K562 (cell line): ENCODE results near the gene NAV2. TPM values are rescaled to one million over a fixed set of nuclear protein-coding genes. Genes with fewer than 3 reads are reported as not detected.

ENCODE experiments used
- FOSL1 ChIP-seq: fragments of 200-800 bp; sonication (Bioruptor generic); conservative IDR thresholded peaks from 2 replicates; pipeline ENCODE4 v1.6.1; 2016; ENCODE audit warnings: missing genetic modification characterization, missing compliant biosample characterization
- ILF3 ChIP-seq: fragments of 450-650 bp; IDR thresholded peaks from 2 replicates; pipeline ENCODE4 v1.6.1; 2018; ENCODE audit warnings: antibody characterized with exemption, mild to moderate bottlenecking, moderate library complexity, borderline replicate concordance
- KLF10 ChIP-seq: fragments of 250-450 bp; sonication (Bioruptor Pico); IDR thresholded peaks from 2 replicates; pipeline ENCODE4 v1.6.1; 2021; ENCODE audit warnings: matching md5 sums
- NKRF ChIP-seq: fragments of 450-650 bp; IDR thresholded peaks from 2 replicates; pipeline ENCODE4 v1.6.1; 2016; ENCODE audit warnings: borderline replicate concordance
- POLR2A ChIP-seq: fragments of 450-650 bp; conservative IDR thresholded peaks from 2 replicates; pipeline ENCODE4 v1.6.1; 2016
- POLR3G ChIP-seq: IDR thresholded peaks from 2 replicates; pipeline ENCODE4 v1.6.1; 2011; ENCODE audit not compliant: insufficient read length, insufficient replicate concordance; ENCODE audit errors: extremely low read depth
- POU5F1 ChIP-seq: fragments of 150-350 bp; IDR thresholded peaks from 2 replicates; pipeline ENCODE4 v1.6.1; 2014; ENCODE audit warnings: borderline replicate concordance, low read length, low read depth, mild to moderate bottlenecking; ENCODE audit not compliant: partially characterized antibody
- RB1 ChIP-seq: fragments of 450-650 bp; IDR thresholded peaks from 2 replicates; pipeline ENCODE4 v1.6.1; 2017; ENCODE audit warnings: low read depth, mild to moderate bottlenecking
- SAP30 ChIP-seq: fragments of 200-600 bp; sonication (generic); IDR thresholded peaks from 2 replicates; pipeline ENCODE4 v1.6.1; 2012; ENCODE audit warnings: borderline replicate concordance, low read depth, mild to moderate bottlenecking, moderate library complexity, low read length, control low read depth, inconsistent platforms; ENCODE audit not compliant: insufficient read depth, poor library complexity, severe bottlenecking
- TEAD4 ChIP-seq, 2 experiments: sonication (generic) in 1 of 2; formaldehyde crosslinking in 1 of 2; IDR thresholded peaks; 2 replicates each; pipeline versions ENCODE4 v1.6.1 to v1.8.0; 2012 to 2022; ENCODE audit warnings: borderline replicate concordance in 1 of 2, inconsistent platforms in 1 of 2, low read length in 1 of 2, mild to moderate bottlenecking in 1 of 2, missing genetic modification reagents in 1 of 2
- TRIM24 ChIP-seq, 2 experiments: fragments of 450-650 bp; IDR thresholded peaks; 2 replicates each; pipeline ENCODE4 v1.6.1; 2016
- VEZF1 ChIP-seq: fragments of 200-800 bp; sonication (Bioruptor generic); IDR thresholded peaks from 2 replicates; pipeline ENCODE4 v1.6.1; 2017; ENCODE audit warnings: missing genetic modification characterization, missing compliant biosample characterization
- XRCC4 ChIP-seq: IDR thresholded peaks from one replicate; pipeline ENCODE4 v1.6.1; 2011; ENCODE audit not compliant: insufficient read depth, insufficient read length; ENCODE audit errors: extremely low read depth
- ZNF239 ChIP-seq: fragments of 250-450 bp; sonication (Bioruptor Pico); IDR thresholded peaks from 2 replicates; pipeline ENCODE4 v1.4.0; 2020; ENCODE audit warnings: mild to moderate bottlenecking
- ZNF408 ChIP-seq: fragments of 250-450 bp; sonication (Bioruptor Pico); IDR thresholded peaks from 2 replicates; pipeline ENCODE4 v1.4.0; 2020; ENCODE audit warnings: low read depth, mild to moderate bottlenecking, moderate library complexity
- ZNF449 ChIP-seq: fragments of 250-450 bp; sonication (Bioruptor Pico); IDR thresholded peaks from 2 replicates; pipeline ENCODE4 v1.8.0; 2022; ENCODE audit warnings: moderate library complexity, mild to moderate bottlenecking, inconsistent platforms
- ZNF766 ChIP-seq: fragments of 200-800 bp; sonication (Bioruptor generic); conservative IDR thresholded peaks from 2 replicates; pipeline ENCODE4 v1.6.1; 2016; ENCODE audit warnings: missing genetic modification characterization, missing compliant biosample characterization
- polyA plus RNA-seq, 8 experiments: library from polyadenylated mRNA; depleted of rRNA in 4 of 8; stranded (reverse) in 5 of 8; unstranded in 3 of 8; fragments of >200 nt; fragmentation: Nextera tagmentation in 2 of 8; fragmentation: Illumina TruSeq in 1 of 8; extraction: Ambion mirVana in 2 of 8; extraction: Trizol in 1 of 8; gene quantifications; 2 replicates each; pipeline versions ENCODE4 v1.2.1 to v1.2.3, GENCODE V29; 2011 to 2014; ENCODE audit warnings: inconsistent platforms in 1 of 8, missing spikeins in 1 of 8
- total RNA-seq, 7 experiments: library from RNA; depleted of rRNA in 6 of 7; stranded (reverse); fragments of >200 nt in 6 of 7; fragmentation: Illumina TruSeq in 2 of 7; extraction: Trizol in 2 of 7; gene quantifications; 2 replicates each; pipeline versions ENCODE4 v1.2.1 to v1.2.3, GENCODE V29; 2011 to 2021; ENCODE audit warnings: low replicate concordance in 1 of 7
- TF ChIP-seq, protein P1 (sequence below): fragments of 250-450 bp; sonication (Bioruptor Pico); IDR thresholded peaks from 2 replicates; pipeline ENCODE4 v1.9.0; 2021; ENCODE audit warnings: mild to moderate bottlenecking, inconsistent platforms

NAV2 gene
- total and polyA plus RNA-seq, 9 of the 15 experiments (the other 6 are each of a cell fraction or from before 2014, with no cell fraction given) = 0.03 to 0.35 (median 0.05) TPM

DNA sequence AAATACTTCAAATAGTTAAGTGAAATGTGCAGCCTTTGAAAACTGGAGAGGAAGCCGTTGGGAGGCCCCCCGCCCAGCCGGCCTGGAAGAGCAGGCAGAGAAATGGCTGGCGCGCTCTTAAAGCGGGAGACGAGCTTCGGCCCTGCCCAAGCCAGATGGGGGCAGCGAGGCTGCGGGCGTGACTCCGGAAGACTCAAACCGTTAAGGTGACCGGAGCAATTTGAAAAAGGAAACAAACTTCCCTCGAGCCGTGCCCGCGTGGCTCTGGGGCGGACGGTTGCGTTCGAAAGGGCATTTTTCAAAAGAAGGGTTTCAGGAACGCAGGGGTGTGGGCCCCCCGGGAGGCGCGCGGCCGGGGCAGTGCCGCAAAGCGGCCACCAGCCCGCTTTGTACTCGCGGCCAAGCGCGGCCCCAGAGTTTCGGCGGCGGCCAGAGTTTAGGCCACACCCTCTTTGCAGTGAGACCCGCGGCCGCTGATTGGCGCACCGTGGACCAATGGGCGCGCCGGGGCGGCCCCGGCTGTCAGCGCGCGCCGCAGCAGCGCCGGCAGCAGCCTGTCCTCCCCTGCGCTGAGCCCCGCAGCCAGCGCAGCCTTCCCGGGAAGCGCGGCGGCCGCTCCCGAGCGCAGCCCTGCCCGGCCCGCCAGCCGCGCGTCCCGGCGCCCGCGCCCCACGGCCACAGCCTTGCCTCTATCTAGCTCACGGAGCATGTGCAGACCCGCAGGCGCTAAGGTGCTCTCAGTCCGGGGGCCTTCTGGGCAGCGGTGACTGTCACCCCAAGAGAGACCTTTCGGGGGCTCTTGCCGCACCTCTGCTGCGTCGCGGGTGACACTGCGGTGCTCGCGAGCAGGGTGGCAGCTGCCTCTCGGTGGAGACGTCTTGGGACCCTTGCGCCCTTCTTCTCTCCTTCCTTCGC is at the start of gene NAV2 (continued):
- TF ChIP-seq FOSL1 (no peak), RB1 (peak; percentile 58; the same call in 1 of the 2 replicates), KLF10 (CRISPR knock-in tag) (no peak), POU5F1 (no peak), NKRF (no peak), ZNF449 (CRISPR knock-in tag) (no peak), ZNF239 (CRISPR knock-in tag) (0 out of 2 replicates have a peak, but pooled peaks have one; percentile 29), ILF3 (no peak), TEAD4 (IDR thresholded peaks at IDR 0.05; ENCODE audit: low read length) (no peak), TEAD4 (CRISPR knock-in tag; IDR thresholded peaks at IDR 0.05; ENCODE audit: borderline replicate concordance) (peak; percentile 81; the same call in 1 of the 2 replicates), POLR2A (peak; percentile 89), ZNF408 (no peak), SAP30 (no peak), VEZF1 (CRISPR knock-in tag) (peak; percentile 68), POLR3G (no peak), ZNF766 (peak; percentile 68; the same call in 1 of the 2 replicates), XRCC4 (no peak), TRIM24 (IDR thresholded peaks at IDR 0.05) (0 out of 4 replicates have a peak, but pooled peaks of 1 of the 2 experiments have one; percentile 22)
- TF ChIP-seq, protein P1, sequence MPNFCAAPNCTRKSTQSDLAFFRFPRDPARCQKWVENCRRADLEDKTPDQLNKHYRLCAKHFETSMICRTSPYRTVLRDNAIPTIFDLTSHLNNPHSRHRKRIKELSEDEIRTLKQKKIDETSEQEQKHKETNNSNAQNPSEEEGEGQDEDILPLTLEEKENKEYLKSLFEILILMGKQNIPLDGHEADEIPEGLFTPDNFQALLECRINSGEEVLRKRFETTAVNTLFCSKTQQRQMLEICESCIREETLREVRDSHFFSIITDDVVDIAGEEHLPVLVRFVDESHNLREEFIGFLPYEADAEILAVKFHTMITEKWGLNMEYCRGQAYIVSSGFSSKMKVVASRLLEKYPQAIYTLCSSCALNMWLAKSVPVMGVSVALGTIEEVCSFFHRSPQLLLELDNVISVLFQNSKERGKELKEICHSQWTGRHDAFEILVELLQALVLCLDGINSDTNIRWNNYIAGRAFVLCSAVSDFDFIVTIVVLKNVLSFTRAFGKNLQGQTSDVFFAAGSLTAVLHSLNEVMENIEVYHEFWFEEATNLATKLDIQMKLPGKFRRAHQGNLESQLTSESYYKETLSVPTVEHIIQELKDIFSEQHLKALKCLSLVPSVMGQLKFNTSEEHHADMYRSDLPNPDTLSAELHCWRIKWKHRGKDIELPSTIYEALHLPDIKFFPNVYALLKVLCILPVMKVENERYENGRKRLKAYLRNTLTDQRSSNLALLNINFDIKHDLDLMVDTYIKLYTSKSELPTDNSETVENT (CRISPR knock-in tag) = no peak
